OCI-LY7 (cell line): Measurements from ENCODE around the gene AREG.

ENCODE experiments used
- EZH2phosphoT487 ChIP-seq: fragments of 200-600 bp; sonication (generic); IDR thresholded peaks from 2 replicates; pipeline ENCODE4 v1.6.1; 2018; ENCODE audit warnings: low read depth, borderline replicate concordance, mild to moderate bottlenecking, mixed run types, antibody characterized with exemption, low read length, moderate library complexity, mixed read lengths
- TF ChIP-seq, protein P1 (sequence below): fragments of 200-600 bp; sonication (generic); conservative IDR thresholded peaks from 2 replicates; pipeline ENCODE4 v1.5.1; 2014; ENCODE audit warnings: mild to moderate bottlenecking, antibody characterized with exemption, low read length, moderate library complexity, mixed read lengths

DNA sequence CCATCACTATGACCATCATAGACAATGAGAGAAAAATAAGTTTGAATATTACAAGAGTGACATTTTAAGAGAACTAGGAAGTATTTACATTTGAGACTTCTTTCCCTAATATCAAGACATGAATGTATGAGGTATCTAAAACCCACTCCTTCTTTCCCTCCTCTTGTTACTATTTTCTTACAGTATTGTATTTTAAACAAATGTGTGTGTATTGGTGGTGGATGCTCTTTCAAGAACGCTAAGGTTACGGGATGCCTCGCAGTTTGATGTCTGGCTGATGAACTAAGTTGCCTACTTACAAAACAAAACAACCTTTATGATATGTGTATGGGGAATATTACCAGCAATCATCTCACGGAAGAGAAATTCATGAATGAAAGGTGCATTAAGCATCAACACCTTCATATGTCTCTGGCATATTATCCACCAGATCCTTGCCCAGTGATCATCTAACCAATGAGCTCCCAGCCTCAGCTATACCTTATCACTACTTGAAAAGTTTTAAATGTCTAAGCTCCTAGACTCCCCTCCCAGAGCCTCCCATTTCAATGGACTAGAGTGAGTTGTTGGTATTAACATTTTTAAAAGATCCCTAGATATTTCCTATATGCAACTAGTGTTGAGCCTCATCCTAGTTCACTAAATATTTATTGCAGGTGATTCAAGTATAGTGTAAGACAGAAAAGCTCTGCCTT is 10.6 kb downstream of the AREG start:
- TF ChIP-seq, protein P1, sequence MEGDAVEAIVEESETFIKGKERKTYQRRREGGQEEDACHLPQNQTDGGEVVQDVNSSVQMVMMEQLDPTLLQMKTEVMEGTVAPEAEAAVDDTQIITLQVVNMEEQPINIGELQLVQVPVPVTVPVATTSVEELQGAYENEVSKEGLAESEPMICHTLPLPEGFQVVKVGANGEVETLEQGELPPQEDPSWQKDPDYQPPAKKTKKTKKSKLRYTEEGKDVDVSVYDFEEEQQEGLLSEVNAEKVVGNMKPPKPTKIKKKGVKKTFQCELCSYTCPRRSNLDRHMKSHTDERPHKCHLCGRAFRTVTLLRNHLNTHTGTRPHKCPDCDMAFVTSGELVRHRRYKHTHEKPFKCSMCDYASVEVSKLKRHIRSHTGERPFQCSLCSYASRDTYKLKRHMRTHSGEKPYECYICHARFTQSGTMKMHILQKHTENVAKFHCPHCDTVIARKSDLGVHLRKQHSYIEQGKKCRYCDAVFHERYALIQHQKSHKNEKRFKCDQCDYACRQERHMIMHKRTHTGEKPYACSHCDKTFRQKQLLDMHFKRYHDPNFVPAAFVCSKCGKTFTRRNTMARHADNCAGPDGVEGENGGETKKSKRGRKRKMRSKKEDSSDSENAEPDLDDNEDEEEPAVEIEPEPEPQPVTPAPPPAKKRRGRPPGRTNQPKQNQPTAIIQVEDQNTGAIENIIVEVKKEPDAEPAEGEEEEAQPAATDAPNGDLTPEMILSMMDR, result no peak
- TF ChIP-seq EZH2phosphoT487, result no peak
